ENCODE results near the gene ADAMTS17.

DNA sequence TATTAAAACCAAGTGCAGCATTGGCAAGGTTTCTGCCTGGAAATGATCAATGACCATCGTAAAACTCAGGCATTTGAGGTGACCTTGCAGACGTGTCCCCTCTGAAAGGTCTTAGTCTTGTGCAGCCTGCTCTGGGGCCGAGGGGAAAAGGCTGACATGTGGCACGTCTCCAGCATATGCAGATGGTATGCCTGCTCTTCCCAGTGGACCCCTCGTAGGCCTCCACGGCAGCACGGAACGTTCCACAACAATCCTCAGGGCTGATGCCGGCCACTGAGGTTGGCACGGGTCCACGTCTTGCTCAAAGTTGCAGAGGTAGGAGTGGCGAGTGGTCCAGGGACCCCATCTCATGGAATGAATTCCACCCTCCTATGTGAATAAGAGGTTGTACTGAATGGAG lies 361.0 kb downstream of the ADAMTS17 start:
- TF ChIP-seq, protein P1, sequence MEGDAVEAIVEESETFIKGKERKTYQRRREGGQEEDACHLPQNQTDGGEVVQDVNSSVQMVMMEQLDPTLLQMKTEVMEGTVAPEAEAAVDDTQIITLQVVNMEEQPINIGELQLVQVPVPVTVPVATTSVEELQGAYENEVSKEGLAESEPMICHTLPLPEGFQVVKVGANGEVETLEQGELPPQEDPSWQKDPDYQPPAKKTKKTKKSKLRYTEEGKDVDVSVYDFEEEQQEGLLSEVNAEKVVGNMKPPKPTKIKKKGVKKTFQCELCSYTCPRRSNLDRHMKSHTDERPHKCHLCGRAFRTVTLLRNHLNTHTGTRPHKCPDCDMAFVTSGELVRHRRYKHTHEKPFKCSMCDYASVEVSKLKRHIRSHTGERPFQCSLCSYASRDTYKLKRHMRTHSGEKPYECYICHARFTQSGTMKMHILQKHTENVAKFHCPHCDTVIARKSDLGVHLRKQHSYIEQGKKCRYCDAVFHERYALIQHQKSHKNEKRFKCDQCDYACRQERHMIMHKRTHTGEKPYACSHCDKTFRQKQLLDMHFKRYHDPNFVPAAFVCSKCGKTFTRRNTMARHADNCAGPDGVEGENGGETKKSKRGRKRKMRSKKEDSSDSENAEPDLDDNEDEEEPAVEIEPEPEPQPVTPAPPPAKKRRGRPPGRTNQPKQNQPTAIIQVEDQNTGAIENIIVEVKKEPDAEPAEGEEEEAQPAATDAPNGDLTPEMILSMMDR (IDR thresholded peaks at IDR 0.05) = no peak
- no peak for TF ChIP-seq ESRRA (CRISPR knock-in tag; IDR thresholded peaks at IDR 0.05; ENCODE audit: borderline replicate concordance)
